ENCODE measurements around the gene MUS81. TPM values are rescaled to one million over a fixed set of nuclear protein-coding genes. Genes with fewer than 3 reads are reported as not detected.
A peak's percentile ranks its signal among the peaks of the same experiment; 100 is the strongest.

MUS81 gene
- total and polyA plus RNA-seq, 2 of the 4 experiments (the other 2 are of a cell fraction) = 23.7 to 47.9 TPM

DNA sequence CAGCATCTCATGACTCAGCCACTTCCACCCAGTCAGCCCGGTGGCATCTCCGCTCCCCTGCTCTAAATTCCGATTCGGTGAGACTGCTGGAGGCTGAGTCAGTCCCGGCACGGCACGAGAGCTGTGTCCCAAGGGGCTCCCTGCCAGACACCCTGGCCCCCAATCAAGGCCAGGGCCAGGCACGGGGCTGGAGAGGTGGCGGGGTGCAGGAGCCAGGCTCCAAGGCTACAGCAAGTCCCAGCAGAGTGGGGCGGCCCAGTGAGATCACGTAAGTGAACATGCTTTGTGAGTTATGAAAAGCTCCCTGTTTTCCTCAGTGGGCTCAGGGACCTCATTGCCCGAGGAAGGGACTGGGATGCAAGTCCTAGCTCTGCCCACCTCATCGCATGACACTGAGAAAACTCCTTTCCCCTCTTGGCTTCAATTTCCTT, 55.6 kb downstream of the MUS81 start:
- intact Hi-C loops (cut with micrococcal nuclease) (loop anchor here (1.0 to 5.0 kb wide), 3 partner anchors 15 to 58 kb away; partner anchors contain the start of genes CFL1, FOSL1 and SART1), dilution Hi-C loops (cut with HindIII; ENCODE audit: low sequenced_read_pairs, unreplicated experiment) (no loop called here), in situ Hi-C loops (cut with MboI; ENCODE audit: low sequenced_read_pairs) (no loop called here)
- H3K36me3 ChIP-seq (ENCODE audit: control insufficient read depth, insufficient read depth, low read length) = peaks cover 17% of the 10 kb centered on the region
- H2BK5ac ChIP-seq (ENCODE audit: low read depth, low read length, poor library complexity, severe bottlenecking) = peak overlapping the region; percentile 96
- no TSS peak for BruUV-seq (replicated peaks)
- peak overlapping the region; percentile 68 for H3K9ac ChIP-seq (ENCODE audit: low read depth, low read length)
- H3K23ac ChIP-seq (ENCODE audit: low read depth, low read length) = peak overlapping the region; percentile 97
- peak overlapping the region; percentile 95 for H3K14ac ChIP-seq (replicated peaks; ENCODE audit: low read depth, low read length)
- peaks cover 61% of the 10 kb centered on the region for H3K4me1 ChIP-seq (ENCODE audit: control insufficient read depth, insufficient read depth, low read length)
- H3K4me2 ChIP-seq (ENCODE audit: low read depth, low read length) = peak overlapping the region; percentile 96
- H2BK20ac ChIP-seq (ENCODE audit: low read depth, low read length) = peak overlapping the region; percentile 92
- H3K9me3 ChIP-seq (ENCODE audit: control insufficient read depth, insufficient read depth, low read length) = no peaks in the 10 kb centered on the region
- H4K20me1 ChIP-seq (ENCODE audit: insufficient read depth, low read length) = peaks cover 11% of the 10 kb centered on the region
- peak overlapping the region; percentile 88 for H3K18ac ChIP-seq (ENCODE audit: low read depth, low read length)
- POLR2A ChIA-PET (ENCODE audit: unreplicated experiment) = interaction anchor here (0.6 to 2.4 kb wide), 4 partner anchors 14 to 42 kb away, joined by 3 to 20 read pairs (median 10); partner anchors contain the start of genes CCDC85B, FIBP and FOSL1
- H3K27ac ChIP-seq (ENCODE audit: insufficient read depth, low read length) = peak overlapping the region; percentile 82
- peak overlapping the region; percentile 64 for H4K5ac ChIP-seq (ENCODE audit: low read depth, low read length)
- H2AK5ac ChIP-seq (ENCODE audit: low read depth, low read length) = peak overlapping the region; percentile 99
- CTCF ChIA-PET = interaction anchor here (1.0 kb wide), 2 partner anchors 26 to 28 kb away, joined by 4 to 9 read pairs; partner anchors contain the start of genes CCDC85B and FIBP
- peaks cover 16 to 70% of the 10 kb centered on the region in 2 experiments; a peak in 3 of 4 replicates for H3K79me1 ChIP-seq (ENCODE audit: low read depth in 1 of 2, low read length in 2 of 2)
- ATAC-seq (ENCODE audit: low read depth) (no peak), DNase-seq (peak; percentile 99)
- peak overlapping the region; percentile 10; the same call in 1 of the 2 replicates for H3K4me3 ChIP-seq (ENCODE audit: insufficient read depth, low read depth, low read length)
- peak overlapping the region; percentile 71 for H2AFZ ChIP-seq (replicated peaks; ENCODE audit: low read length, poor library complexity)
- peak overlapping the region; percentile 100 for H2BK120ac ChIP-seq (ENCODE audit: low read depth, low read length)
- H2AK9ac ChIP-seq (replicated peaks; ENCODE audit: low read depth, low read length, poor library complexity) = peak overlapping the region; percentile 99
- peak overlapping the region; percentile 90 for H3K56ac ChIP-seq (ENCODE audit: extremely low read depth, insufficient read depth, low read length)
- peak overlapping the region; percentile 100 for H4K91ac ChIP-seq (ENCODE audit: insufficient read depth, low read depth, low read length)
- peak overlapping the region; percentile 100 for H3K4ac ChIP-seq (ENCODE audit: low read depth, low read length)
- peaks cover 39% of the 10 kb centered on the region for H3K9me1 ChIP-seq (ENCODE audit: insufficient read depth, low read length)
- TF ChIP-seq RFX5 (IDR thresholded peaks at IDR 0.05; ENCODE audit: low read depth, low read length) = no peak
- TF ChIP-seq RCOR1 (IDR thresholded peaks at IDR 0.05; ENCODE audit: insufficient replicate concordance, low read length) = peak; percentile 67
- TF ChIP-seq BHLHE40 (IDR thresholded peaks at IDR 0.05; ENCODE audit: low read depth, low read length) = peak; percentile 99
- TF ChIP-seq, protein P1, sequence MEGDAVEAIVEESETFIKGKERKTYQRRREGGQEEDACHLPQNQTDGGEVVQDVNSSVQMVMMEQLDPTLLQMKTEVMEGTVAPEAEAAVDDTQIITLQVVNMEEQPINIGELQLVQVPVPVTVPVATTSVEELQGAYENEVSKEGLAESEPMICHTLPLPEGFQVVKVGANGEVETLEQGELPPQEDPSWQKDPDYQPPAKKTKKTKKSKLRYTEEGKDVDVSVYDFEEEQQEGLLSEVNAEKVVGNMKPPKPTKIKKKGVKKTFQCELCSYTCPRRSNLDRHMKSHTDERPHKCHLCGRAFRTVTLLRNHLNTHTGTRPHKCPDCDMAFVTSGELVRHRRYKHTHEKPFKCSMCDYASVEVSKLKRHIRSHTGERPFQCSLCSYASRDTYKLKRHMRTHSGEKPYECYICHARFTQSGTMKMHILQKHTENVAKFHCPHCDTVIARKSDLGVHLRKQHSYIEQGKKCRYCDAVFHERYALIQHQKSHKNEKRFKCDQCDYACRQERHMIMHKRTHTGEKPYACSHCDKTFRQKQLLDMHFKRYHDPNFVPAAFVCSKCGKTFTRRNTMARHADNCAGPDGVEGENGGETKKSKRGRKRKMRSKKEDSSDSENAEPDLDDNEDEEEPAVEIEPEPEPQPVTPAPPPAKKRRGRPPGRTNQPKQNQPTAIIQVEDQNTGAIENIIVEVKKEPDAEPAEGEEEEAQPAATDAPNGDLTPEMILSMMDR (conservative IDR thresholded peaks at IDR 0.05; ENCODE audit: low read depth, low read length) = no peak
- TF ChIP-seq POLR2A (IDR thresholded peaks at IDR 0.05; ENCODE audit: low read depth, low read length) = peak; percentile 75
- peak; percentile 90 for TF ChIP-seq NFE2L2 (IDR thresholded peaks at IDR 0.05; ENCODE audit: low read depth, low read length)
- no peak for TF ChIP-seq MAZ (IDR thresholded peaks at IDR 0.05; ENCODE audit: borderline replicate concordance, low read depth, low read length)
- TF ChIP-seq MAFK (IDR thresholded peaks at IDR 0.05; ENCODE audit: low read depth, low read length) = peak; percentile 64; the same call in 1 of the 2 replicates
- no peak for TF ChIP-seq CEBPB (IDR thresholded peaks at IDR 0.05; ENCODE audit: low read depth, low read length)
- TF ChIP-seq RAD21 (IDR thresholded peaks at IDR 0.05; ENCODE audit: low read length) = no peak
- no peak for TF ChIP-seq MXI1 (IDR thresholded peaks at IDR 0.05; ENCODE audit: borderline replicate concordance, low read depth, low read length)
- TF ChIP-seq SMC3 (IDR thresholded peaks at IDR 0.05; ENCODE audit: low read depth, low read length) = no peak
- TF ChIP-seq FOS (IDR thresholded peaks at IDR 0.05; ENCODE audit: low read depth, low read length) = peak; percentile 100
- peak overlapping the region; percentile 97 to 99 for H4K8ac ChIP-seq (ENCODE audit: low read depth in 2 of 2, low read length in 2 of 2)
- whole genome bisulfite sequencing, 2 experiments (ENCODE audit: extremely low coverage in 2 of 2, insufficient read length in 1 of 2) = 0% methylated on average over 5 of the region's 13 CpGs; no CpG with 5 or more reads in 1 of the 2 experiments
- no peaks in the 10 kb centered on the region for H3K27me3 ChIP-seq (ENCODE audit: control insufficient read depth, insufficient read depth, low read length)
- H2BK15ac ChIP-seq (ENCODE audit: low read depth, low read length) = peak overlapping the region; percentile 56; the same call in 2 of the 3 replicates

All from IMR-90 (cell line).